Measurements from ENCODE around the gene EMC6.
"Not testable (repeated sequence)": the region's sequence is repeated elsewhere in the genome, so short reads cannot be mapped to it uniquely, and the experiment has no call there.

EMC6 gene

GRCh38 chr17:3681057-3681456, 12.4 kb downstream of the EMC6 start:
- no peak for DNase-seq (ENCODE audit: low read depth in 2 of 2)

GRCh38 chr17:3681565-3681964, 13.0 kb downstream of the EMC6 start:
- DNase-seq (ENCODE audit: low read depth in 2 of 2): no peak

- no peak for DNase-seq (ENCODE audit: low read depth in 2 of 2)
Observed at GRCh38 chr17:3682033-3682432, 13.4 kb downstream of the EMC6 start.

GRCh38 chr17:3683054-3683511, 14.5 kb downstream of the EMC6 start:
- DNase-seq (ENCODE audit: low read depth in 2 of 2): no peak

- no peak for DNase-seq (ENCODE audit: low read depth in 2 of 2)
Observed at GRCh38 chr17:3685174-3685573, 16.6 kb downstream of the EMC6 start.

GRCh38 chr17:3688027-3688553, 19.5 kb downstream of the EMC6 start:
- DNase-seq (ENCODE audit: low read depth in 2 of 2): no peak

GRCh38 chr17:3688852-3689261, 20.2 kb downstream of the EMC6 start:
- no peak for DNase-seq (ENCODE audit: low read depth in 2 of 2)

- DNase-seq (ENCODE audit: low read depth in 2 of 2): no peak
Observed at GRCh38 chr17:3689262-3690093, 20.9 kb downstream of the EMC6 start.

GRCh38 chr17:3690094-3690715, 21.6 kb downstream of the EMC6 start:
- DNase-seq (ENCODE audit: low read depth in 2 of 2): no peak

- no peak for DNase-seq (ENCODE audit: low read depth in 2 of 2)
Observed at GRCh38 chr17:3691617-3692067, 23.0 kb downstream of the EMC6 start.

GRCh38 chr17:3692346-3692745, 23.7 kb downstream of the EMC6 start:
- no peak for DNase-seq (ENCODE audit: low read depth in 2 of 2)

GRCh38 chr17:3693141-3693540, 24.5 kb downstream of the EMC6 start:
- DNase-seq (ENCODE audit: low read depth in 2 of 2): no peak

- no peak for DNase-seq (ENCODE audit: low read depth in 2 of 2)
Observed at GRCh38 chr17:3693829-3694231, 25.2 kb downstream of the EMC6 start.

- no peak for DNase-seq (ENCODE audit: low read depth in 2 of 2)
Observed at GRCh38 chr17:3695129-3695722, 26.6 kb downstream of the EMC6 start.

GRCh38 chr17:3695723-3696411, 27.3 kb downstream of the EMC6 start, which contains the start of gene P2RX5:
P2RX5 (minus strand) TSS chr17:3696155; CDS start chr17:3696005, 150 bp downstream.
- DNase-seq (ENCODE audit: low read depth in 2 of 2): no peak

GRCh38 chr17:3697103-3697476, 28.5 kb downstream of the EMC6 start:
- DNase-seq (ENCODE audit: low read depth in 2 of 2): no peak

GRCh38 chr17:3698139-3698538, 29.5 kb downstream of the EMC6 start:
- DNase-seq (ENCODE audit: low read depth in 2 of 2): no peak

GRCh38 chr17:3699951-3700350, 31.3 kb downstream of the EMC6 start:
- DNase-seq (ENCODE audit: low read depth in 2 of 2): no peak

GRCh38 chr17:3702041-3702539, 33.5 kb downstream of the EMC6 start:
- DNase-seq (ENCODE audit: low read depth in 2 of 2): not testable (repeated sequence)

- DNase-seq (ENCODE audit: low read depth in 2 of 2): no peak
Observed at GRCh38 chr17:3704931-3705717, 36.5 kb downstream of the EMC6 start.

GRCh38 chr17:3705718-3705984, 37.0 kb downstream of the EMC6 start:
- DNase-seq (ENCODE audit: low read depth in 2 of 2): not testable (repeated sequence)

Measured in stimulated activated CD8-positive, alpha-beta memory T cell treated with anti-CD3 and anti-CD28 coated beads, Interleukin-7, amount 100 ng/mL, for 1 hour (primary cell).